ENCODE results near the gene FGGY.
A peak's percentile ranks its signal among the peaks of the same experiment; 100 is the strongest.
"Not testable (repeated sequence)": the region's sequence is repeated elsewhere in the genome, so short reads cannot be mapped to it uniquely, and the experiment has no call there.

The FGGY gene

DNA sequence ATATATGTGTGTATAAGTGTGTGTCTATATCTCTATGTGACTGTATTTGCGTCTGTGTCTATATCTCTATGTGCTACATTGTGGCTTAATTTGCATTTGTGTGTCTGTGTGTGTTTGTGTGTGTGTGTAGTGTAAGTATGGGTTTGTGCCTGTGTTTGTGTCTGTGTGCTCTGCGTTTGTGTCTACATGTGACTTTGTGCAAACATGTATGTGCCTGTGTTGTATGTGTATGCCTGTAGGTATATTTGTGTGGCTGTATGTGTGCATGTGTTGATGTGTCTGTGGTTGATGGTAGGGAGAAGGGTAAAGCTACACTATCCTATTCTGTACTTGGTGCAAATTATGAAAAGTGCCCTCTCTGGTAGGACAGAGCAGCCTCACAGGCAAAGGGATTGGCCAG, 7.3 kb upstream of the FGGY start:
- no peak for DNase-seq

DNA sequence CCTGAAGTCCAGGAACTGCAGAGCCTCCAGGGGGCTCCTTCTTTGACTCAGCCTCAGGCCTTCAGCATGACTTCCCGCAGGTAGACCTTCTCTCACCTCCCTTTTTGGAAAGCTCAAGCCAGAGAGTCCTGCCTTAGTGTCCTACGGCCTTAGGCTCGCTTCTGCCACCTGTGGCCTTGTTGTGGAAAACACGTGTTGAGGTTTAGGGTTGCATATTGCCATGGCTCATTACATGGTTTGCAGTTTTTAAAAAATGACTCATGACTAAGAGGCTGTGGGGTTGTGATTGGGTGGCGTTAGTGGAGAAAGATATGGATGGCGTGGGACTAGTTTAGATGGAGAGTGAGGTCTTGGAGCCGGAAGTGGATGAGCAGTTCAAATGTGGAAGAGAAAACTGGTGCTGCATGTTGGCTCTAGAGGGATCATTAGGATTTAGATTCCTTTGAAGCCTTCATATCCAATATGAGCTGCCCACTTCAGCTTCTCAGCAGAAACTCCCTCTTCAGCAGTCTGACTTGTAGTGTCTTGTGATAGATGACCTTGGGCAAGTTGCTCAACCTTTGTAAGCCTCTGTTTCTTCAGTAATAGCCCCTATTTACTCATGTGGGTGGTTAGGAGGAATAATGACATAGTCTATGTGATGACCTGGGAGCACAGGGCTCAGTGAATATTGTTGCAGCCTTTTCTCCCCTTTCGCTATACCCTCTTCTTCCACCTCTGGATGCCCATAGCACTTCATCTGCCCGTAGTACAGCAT, 6.5 kb upstream of the FGGY start:
- peak; percentile 11 to 34 for DNase-seq

DNA sequence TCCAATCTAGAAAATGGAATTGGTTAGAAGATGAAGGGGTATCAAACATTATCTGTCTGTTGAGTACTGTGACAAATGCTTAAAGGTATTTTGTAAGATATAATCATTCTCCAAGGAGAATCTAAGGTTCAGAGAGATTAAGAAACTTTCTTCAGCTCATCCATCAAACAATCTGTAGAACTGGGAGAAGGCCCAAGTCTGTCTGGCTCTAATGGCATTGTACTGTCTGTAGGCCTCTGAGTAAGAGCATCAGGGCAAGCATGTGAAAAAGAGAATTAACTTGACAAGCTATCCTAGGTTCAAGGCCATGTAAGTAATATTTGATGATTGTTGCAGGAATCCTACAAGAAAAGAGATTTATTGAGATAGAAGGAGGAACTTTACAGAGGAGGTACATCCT, 5.3 kb upstream of the FGGY start:
- no peak for DNase-seq

DNA sequence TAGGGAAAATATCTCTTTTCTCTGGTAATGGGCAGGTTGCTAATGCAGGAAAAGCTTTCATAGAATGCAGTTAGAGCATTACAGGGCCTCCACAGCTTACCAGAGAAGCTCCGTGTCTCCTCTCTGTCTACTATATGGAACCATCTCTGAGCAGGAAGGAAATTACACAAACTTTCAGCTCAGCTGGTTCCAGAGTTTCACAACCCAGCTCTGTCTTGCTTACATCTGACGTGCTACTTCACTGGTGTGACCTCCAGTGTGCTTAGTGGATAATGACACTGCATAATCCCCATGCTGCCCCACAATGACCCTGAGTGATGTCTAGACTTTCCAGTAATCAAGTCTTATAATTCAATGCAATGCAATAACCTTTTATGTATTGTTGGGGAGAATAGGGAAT, 4.3 kb upstream of the FGGY start:
- DNase-seq = no peak

DNA sequence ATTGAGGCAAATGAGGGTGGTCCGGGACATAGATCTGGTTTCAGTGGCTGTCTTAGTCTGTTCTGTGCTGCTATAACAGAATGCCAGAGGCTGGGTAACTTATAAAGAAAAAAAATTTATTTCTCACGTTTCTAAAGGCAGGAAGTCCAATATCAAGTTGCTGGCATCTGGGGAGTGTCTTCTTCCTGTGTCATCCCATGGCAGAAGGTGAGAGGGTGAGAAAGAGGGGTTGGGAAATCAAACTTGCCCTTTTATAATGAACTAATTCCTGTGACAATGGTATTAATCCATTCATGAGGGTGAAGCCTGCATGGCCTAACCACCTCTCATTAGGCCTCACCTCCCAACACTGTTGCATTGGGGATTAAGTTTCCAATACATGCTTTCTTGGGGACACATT, 3.7 kb upstream of the FGGY start:
- DNase-seq = no peak

DNA sequence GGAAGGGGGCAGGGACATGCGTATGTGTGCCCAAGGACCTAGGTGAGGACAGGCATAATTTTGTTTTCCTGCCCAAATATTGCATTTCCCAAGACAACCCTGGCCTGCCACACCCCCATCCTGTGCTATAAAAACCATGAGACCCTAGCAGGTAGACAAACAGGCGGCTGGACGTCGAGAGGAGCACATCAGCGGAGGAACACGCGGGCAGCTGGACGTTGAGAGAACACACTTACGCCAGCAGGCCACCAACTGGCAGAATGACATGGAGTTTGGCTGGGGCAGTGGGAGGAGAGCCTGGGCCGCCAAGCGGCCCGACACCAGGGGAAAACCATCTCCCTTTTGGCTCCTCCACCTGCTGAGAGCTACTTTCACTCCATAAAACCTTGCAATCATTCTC, 3.0 kb upstream of the FGGY start:
- no peak for DNase-seq

DNA sequence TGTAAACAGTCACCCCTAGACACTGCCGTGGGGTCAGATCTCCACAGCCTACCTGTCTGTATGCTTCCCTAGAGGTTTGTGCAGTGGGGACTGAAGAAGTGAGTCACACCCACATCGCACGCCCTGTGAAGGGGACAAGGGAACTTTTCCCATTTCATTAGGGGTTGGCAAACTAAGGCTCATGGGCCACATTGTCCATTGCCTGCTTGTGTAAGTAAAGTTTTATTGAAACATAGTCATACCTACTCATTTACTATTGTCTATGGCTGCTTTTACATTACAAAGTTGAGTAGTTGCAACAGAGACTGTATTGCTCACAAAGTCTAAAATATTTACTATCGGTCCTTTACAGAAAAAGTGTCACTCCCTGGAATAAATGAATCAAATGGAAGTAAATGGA, 2.5 kb upstream of the FGGY start:
- DNase-seq = no peak

DNA sequence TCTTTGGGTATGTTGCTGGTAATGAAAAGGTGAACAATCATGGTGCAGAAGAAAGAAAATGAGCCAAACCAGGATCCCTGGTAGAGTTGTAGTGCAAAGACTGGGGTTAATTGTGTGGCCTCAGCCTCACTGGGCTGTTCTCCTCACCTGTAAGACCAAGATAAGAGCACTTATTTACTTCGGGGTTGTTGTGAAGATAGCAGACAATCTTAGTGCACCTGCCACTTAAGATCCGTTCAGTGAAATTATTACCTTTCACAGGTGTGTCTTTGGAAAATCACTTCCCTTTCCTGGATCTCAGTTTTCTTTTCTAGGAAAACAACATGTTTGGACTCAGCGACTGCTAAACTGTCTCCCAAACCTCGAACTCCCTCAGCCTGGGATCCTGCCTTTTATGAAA, 1.3 kb upstream of the FGGY start:
- no peak for DNase-seq

DNA sequence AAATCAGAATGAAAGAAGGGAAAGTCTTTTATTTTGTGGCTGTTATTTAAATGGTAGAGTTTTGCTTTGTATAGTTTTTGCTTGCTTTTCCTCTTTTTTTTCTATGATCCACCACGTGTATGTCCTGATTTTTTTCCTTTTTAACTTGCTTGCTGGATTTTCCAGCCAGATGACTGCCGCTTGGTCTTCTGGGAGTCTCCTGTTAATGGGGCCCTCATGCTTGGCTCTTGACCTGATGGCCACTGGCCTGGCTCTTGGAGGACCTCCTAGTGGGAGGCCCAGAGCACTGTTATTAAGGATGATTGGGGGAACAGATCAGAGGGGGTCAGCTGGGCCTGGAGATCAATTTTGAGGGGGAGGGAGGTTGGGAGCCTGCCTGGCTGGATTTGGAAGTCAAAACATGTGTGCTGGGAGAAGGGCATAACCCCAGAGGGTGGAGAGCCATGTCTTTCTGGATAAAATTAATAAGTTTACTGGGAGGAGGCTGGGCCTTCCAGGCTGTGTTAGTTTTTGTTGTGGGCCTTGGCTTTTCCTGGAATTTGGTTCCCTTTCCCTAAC, 1.2 kb downstream of the FGGY start:
- no peak for DNase-seq

DNA sequence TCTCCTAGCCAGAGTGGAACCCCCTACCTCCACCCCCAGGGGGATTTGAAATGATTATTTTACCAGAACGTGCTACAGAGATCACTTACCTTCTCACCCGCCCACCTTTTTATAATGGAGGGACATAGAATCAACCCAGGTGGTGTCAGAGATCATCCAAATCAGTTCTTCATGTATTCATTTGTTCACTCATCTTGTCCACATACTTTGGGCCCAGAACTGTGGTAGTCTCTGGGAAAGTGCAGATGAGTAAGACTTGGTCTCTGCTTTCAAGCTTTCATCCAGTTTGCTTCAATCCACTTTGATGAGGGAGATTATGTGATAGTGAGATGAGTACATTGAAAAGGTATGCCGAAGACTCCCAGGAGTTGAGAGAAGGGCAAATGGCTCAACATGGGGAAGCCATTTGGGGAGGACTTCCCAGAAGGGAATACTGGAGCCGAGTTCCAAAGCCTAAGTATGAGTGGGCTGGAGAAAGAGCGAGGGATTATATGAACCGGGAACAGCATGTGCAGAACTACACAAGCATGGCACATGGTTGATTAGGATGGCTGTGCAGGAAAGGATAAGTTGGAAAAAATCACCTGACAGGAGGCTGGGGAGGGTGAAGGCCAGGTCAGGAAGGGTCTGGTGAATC, 1.9 kb downstream of the FGGY start:
- DNase-seq = no peak

DNA sequence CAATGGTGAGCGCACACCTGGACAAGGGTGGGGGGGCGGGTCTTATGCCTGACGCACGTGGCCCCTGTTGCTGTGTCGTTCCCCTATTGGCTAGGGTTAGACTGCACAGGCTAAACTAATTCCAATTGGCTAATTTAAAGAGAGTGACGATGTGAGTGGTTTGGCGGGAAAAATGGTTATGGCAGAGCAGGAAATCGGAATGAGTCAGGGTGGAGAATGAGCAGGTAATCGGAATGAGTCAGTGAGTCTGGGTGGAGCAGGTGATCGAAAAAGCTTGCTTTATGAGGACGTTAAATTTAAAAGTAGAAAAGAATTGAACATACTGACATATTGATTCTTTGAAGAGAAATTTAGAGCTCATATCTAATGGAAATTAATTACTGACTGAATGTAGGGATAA, 2.8 kb downstream of the FGGY start:
- DNase-seq = not testable (repeated sequence)

DNA sequence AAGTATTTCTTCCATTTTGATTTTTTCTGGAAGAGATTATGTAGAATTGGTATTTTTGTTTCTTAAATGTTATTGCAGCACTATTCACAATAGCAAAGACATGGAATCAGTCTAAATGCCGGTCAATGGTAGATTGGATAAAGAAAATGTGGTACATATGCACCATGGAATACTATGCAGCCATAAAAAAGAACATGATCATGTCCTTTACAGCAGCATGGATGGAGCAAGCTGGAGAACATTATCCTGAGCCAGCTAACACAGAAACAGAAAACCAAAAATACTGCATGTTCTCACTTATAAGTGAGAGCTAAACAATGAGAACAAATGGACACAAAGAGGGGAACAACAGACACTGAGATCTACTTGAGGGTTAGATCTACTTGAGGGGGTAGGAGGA, 5.4 kb downstream of the FGGY start:
- DNase-seq = no peak

DNA sequence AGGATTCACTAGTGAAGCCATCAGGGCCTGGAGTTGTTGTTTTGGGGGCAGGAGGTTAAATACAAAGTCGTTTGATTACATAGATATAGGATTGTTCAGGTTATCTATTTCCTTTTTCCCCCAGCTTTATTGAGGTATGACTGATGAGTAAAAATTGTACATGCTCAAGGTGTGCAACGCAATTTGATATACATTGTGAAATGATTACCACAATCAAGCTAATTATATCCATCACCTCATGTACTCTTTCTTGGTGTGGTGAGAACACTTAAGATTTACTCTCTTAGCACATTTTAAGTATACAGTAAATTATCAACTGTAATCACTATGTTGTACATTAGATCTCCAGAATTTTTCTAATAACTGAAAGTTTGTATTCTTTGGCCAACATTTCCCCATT, 6.0 kb downstream of the FGGY start:
- no peak for DNase-seq

DNA sequence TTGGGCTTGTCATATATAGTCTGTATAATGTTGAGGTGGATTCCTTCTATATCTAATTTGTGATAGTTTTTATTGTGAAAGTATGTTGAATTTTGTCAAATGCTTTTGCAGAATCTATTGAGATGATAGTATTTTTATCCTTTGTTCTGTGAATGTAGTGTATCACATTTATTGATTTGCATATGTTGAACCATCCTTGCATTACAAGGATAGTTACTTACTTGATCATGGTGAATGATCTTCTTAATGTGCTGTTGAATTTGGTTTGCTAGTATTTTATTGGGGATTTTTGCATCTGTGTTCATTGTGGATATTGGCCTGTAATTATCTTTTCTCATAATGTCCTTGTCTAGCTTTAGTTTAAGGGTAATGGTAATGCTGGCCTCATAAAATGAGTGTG, 8.3 kb downstream of the FGGY start:
- DNase-seq = no peak

DNA sequence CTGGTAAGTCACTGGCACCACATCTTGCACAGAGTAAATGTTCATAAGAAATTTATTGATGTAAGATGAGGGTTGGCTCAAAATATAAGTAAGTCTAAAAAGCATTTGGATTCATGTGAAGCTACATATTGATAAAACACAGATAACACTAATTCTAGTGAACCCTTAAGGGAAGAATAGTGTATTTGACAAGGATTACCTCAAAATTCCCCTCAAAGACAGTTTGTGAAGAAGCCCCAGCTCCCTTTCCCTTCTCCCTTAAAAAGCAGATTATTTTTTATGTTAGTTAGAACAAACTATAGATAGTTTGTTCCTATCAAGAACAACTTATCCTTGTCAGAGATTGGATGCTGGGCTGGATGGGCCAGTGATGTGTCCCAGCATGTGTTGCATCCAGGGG, 10.7 kb downstream of the FGGY start:
- DNase-seq = no peak

DNA sequence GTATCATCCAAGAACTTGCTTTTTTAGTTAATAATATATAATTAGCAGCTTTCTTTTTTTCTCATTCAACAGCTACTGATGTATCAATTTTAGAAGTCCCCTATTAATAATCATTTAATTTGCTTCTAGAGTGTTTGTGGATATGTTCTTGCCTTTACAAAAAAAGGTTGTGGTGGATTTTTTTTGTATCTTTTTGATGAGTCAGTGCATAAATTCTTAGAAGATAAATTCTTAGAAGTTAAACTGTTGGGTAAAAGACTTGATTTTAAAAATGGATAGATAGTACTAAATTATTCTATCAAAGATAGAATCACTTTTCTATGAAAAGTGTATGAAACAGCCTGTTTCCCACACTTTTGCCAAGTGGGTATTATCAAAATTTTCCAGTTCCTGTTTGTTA, 11.9 kb downstream of the FGGY start:
- DNase-seq = no peak

DNA sequence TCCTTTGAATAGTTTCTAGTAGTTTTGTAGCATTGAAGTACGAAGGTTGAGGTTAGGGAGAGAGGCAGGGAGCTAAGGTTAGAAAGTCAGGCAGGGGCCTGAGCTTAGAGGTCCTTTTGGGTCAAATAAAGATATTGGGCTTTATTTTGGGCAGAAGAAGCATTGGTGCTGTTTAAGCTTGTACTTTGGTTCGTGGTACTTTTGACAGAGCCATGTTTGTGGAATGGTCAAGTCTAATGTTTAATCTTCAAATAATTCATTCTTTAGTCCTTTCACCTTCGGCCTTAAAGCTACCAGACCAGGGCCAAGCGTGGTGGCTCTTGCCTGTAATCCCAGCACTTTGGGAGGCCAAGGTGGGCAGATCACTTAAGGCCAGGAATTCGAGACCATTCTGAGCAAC, 12.5 kb downstream of the FGGY start:
- DNase-seq = no peak

DNA sequence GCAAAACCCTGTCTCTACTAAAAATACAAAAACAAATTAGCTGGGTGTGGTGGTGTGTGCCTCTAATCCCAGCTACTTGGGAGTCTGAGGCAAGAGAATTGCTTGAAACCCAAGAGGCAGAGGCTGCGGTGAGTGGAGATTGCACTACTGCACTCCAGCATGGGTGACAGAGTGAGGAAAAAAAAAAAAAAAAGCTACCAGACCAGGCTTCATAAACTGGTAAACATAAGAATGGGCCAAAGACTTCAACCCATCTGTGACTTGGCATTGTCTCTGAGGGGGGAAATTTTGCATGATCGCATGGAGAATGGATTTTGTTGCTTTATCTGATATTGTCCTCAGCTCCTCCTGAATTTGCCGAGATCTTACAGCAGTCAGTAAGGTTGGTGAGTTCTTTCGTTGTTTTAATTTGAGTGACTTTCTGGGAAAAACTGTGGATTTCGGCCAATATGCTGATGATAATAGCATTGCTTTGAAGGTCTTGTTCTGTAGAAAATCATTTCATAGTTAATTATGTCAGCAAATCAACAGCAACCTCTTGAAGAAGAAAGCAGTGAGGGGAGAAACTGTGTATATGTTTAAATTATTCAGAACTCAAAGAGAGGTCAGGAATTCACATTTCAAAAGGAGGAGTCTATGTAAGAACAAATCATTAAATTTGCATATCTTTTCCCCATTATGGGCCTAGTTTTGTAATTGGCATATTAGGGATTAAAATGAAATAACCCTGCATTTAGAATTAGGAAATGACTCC, 13.1 kb downstream of the FGGY start:
- no peak for DNase-seq

DNA sequence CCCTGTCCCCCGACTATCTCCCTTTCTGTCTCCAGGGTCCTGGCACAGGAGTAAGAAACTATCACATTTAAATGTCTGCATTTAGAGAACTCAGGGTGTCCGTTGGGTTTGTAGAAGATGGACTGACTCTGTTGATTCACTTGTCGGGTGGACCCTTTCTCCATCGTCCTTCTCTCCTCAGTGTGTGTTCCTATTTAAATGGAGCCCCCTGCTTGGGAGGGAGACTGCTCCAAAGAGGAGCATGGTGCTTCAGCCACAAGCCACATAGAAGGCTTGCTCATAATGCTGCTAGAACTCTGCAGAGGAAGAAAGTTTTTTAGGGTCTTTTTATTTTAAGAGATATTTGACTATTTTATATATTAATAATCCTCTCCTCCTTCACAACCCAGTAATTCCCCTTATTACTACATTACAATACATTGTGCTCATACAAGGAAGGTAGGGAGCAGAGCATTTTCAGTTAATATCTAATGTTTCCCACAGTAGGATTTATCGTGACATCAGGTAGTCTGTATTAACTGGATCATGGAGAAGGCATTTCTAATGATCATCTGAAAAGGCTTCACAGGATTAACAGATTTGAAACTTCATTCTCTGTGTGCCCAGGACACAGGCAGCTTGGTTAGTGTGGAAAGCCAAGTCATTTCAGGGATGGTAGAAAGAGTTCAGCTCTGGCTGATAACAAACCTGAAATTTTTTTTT, 13.8 kb downstream of the FGGY start:
- no peak for DNase-seq

DNA sequence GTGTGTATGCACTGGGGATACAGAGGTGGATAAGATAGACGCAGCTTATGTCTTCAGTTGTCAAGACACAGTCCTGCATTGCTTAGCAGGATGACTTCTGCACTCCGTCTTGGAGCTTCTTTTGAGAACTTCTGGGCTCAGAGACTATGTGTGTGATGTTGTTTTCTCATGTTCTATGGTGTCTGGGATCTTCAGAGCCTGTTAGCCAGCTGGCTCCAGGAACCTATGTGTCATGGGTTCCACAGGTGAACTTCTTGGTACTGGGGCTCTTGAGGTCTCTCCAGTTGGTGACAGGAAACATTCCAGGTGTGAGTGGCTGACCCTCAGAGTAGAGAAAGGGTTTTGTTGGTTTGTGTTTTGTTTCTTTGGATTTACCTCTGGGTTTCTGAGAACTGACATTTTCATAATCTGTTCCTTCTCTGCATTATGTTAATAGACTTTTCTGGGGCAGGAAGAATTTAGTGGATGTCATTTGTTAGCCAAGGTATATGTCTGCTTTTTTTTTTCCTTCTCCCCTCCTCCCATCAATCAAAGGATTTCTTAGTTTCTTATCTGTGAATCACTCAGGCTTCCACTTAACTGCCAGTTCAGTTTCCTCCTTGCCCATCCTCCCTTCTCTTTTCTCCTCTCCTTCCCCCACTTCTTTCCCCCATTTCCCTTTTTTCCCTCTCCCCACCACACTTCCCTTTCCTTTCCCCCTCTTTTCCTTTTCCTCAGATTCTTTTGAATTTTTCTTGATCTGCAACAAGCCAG, 18.1 kb downstream of the FGGY start:
- no peak for DNase-seq

DNA sequence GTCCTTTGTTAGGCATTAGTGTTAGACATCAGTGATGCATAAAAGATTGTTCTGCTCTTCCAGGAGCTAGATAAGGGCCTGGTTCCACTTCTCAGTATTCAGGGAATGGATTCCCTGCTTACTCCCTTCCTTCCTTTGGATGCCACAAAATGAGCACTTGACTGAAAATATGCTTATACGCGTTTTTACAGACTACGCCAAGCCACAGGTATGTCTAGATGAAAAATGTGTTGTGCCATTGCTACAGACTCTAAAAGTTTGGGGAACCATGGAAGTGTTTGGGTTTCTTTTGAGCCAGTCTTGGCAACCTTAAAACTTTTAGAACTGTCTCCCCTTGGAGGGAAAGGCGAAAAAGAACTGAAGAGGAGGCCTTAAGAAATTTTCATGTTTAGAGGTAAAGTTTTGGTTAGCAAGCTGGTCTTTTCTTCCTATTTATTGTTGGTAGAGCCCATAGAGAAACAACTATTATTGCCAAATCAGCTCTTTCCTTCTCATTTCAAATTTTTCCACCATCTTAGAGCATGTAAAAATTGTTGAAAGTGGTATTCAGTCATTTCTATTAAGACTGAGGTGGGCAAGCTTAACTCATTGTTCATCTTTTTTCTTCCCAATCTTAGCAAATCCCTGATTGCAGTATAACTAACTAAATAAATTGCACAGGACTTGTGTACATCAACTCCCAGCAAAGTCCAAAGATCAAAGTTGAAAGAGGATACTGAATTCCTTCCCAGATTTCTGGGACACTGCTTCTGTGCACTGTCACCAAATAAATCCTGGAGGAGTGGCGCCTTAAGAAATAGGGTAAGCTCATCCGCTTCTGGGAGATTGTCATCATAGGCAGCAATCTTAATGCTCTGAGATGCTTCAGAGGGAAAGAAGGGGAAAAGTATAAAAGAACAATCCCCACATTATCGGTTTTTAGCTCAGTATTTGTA, 18.9 kb downstream of the FGGY start:
- no peak for DNase-seq

Data from SHP77 (cell line).